Bronchial epithelial cell (primary cell): ENCODE data around the gene SLC8A1. TPM values are rescaled to one million over a fixed set of nuclear protein-coding genes. Genes with fewer than 3 reads are reported as not detected.

ENCODE experiments used
- DNase-seq: peaks from one replicate; pipeline ENCODE4 v3.0.0-alpha.2; 2010; ENCODE audit warnings: low read depth
- FAIRE-seq: peaks from 2 replicates; lab custom pipeline; 2011; peaks lifted over from hg19 to GRCh38; lab: Jason Lieb, UNC
- H3K27me3 ChIP-seq: 2 replicates; pipeline ENCODE4 v1.5.1; 2011; ENCODE audit warnings: low read length; ENCODE audit not compliant: control insufficient read depth, insufficient read depth
- H3K36me3 ChIP-seq: 2 replicates; pipeline ENCODE4 v1.5.1; 2011; ENCODE audit warnings: low read length; ENCODE audit not compliant: control insufficient read depth, insufficient read depth
- H3K4me3 ChIP-seq: 2 replicates; pipeline ENCODE4 v1.5.1; 2011; ENCODE audit warnings: mild to moderate bottlenecking, low read depth, low read length, control low read depth
- CTCF ChIP-seq: IDR thresholded peaks from 2 replicates; pipeline ENCODE4 v1.5.1; 2011; ENCODE audit warnings: mild to moderate bottlenecking, moderate library complexity, low read length, control low read depth, inconsistent platforms; ENCODE audit not compliant: insufficient read depth, severe bottlenecking
- total RNA-seq: library from RNA; depleted of rRNA; stranded (reverse); fragments of >200 nt; gene quantifications from 2 replicates; pipeline ENCODE4 v1.2.1, GENCODE V29; 2014

The SLC8A1 gene
- total RNA-seq, 1 donor from 2014 or later = 3.7 TPM

- Histone ChIP-seq H3K27me3 (no peaks in the 10 kb centered on the region), H3K36me3 (no peaks in the 10 kb centered on the region), H3K4me3 (no peak overlapping the region)
- DNase-seq = no peak
- no peak for TF ChIP-seq CTCF
- FAIRE-seq = no peak
Observed at GRCh38 chr2:40257340-40258134, 194.4 kb downstream of the SLC8A1 start.

GRCh38 chr2:40256649-40257048 lies 195.2 kb downstream of the SLC8A1 start:
- FAIRE-seq (no peak), DNase-seq (peak; percentile 29)
- no peaks in the 10 kb centered on the region for H3K27me3 ChIP-seq
- no peaks in the 10 kb centered on the region for H3K36me3 ChIP-seq
- no peak overlapping the region for H3K4me3 ChIP-seq
- peak; percentile 51 for TF ChIP-seq CTCF

GRCh38 chr2:40256008-40256407 lies 195.9 kb downstream of the SLC8A1 start:
- no peak for FAIRE-seq
- Histone ChIP-seq H3K4me3 (no peak overlapping the region), H3K36me3 (no peaks in the 10 kb centered on the region), H3K27me3 (no peaks in the 10 kb centered on the region)
- DNase-seq = no peak
- TF ChIP-seq CTCF = no peak

- Histone ChIP-seq H3K4me3 (no peak overlapping the region), H3K27me3 (no peaks in the 10 kb centered on the region), H3K36me3 (no peaks in the 10 kb centered on the region)
- FAIRE-seq (no peak), DNase-seq (no peak)
- no peak for TF ChIP-seq CTCF
Observed at GRCh38 chr2:40255103-40255502, 196.8 kb downstream of the SLC8A1 start.

- no peak for TF ChIP-seq CTCF
- FAIRE-seq (no peak), DNase-seq (no peak)
- Histone ChIP-seq H3K36me3 (no peaks in the 10 kb centered on the region), H3K27me3 (no peaks in the 10 kb centered on the region), H3K4me3 (no peak overlapping the region)
Observed at GRCh38 chr2:40254611-40255010, 197.3 kb downstream of the SLC8A1 start.
